Measurements from ENCODE around the gene ZW10. TPM values are rescaled to one million over a fixed set of nuclear protein-coding genes. Genes with fewer than 3 reads are reported as not detected.

Gene ZW10
- total RNA-seq, 1 donor from 2014 or later = 23.3 TPM

DNA sequence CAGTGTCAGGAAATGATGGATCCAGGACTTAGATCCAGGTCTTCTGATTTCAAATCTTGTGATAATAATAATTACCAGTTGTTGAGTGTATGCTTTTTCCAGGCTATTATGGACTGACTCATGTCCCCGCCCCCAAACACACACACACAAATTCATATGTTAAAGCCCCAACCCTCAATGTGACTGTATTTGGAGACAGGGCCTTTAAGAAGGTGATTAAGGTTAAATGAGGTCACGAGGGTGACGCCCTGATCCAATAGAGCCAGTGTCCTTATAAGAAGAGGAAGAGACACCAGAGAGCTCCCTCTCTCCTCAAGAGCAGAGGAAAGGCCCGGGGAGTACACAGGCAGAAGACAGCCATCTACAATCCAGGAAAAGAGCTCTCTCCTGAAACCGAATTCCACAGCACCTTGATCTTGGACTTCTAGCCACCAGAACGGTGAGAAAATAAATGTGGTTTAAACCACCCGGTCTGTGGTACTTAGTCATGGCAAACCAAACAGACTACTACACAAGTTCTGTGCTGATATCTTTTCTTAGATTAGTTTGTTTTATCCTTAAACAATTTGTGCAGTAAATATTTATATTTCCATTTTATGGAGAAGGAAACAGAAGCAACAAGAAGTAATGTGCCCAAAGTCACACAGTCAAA is 75.6 kb downstream of the ZW10 start:
- no peak for DNase-seq

DNA sequence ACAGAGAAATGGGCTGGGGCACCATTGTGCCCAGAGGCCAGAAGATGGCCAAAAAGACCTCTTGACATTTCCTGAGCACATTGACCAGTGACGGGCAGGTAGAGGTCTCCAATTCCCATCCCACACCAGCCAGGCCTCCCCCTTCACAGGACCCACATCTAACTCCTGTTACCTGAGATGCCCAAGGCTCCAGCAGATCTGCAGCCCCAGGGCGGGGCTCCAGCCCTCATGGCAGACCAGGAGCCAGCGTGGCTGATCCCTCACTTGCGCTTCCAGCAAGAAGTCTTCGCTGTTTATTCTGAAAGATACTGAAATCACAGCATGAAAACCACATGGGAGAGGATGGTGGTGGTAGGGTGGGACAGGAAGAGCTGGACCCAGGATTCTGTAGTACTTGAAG is 76.4 kb downstream of the ZW10 start:
- no peak for DNase-seq

- DNase-seq = no peak
Measured at GRCh38 chr11:113695207-113695606, 78.3 kb downstream of the ZW10 start.

DNA sequence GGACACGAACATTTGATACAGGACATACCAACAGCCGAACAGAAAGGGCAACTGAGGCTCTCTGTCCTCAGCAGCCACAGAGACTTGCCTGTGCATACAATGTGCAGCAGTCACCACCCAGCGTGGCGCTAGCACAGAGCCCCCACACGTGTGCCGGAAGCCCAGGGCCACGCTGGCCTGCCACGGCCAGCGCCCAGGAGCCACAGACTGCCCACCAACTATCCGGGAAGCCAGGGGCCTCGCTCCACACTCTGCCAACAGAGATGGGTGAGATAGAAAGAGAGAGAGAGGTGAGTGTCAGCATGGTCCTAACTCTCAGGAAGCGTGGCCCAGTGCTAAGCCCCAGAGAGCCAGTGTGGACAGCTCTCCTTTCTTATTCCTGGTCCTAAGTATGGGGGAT is 79.1 kb downstream of the ZW10 start:
- DNase-seq = no peak

DNA sequence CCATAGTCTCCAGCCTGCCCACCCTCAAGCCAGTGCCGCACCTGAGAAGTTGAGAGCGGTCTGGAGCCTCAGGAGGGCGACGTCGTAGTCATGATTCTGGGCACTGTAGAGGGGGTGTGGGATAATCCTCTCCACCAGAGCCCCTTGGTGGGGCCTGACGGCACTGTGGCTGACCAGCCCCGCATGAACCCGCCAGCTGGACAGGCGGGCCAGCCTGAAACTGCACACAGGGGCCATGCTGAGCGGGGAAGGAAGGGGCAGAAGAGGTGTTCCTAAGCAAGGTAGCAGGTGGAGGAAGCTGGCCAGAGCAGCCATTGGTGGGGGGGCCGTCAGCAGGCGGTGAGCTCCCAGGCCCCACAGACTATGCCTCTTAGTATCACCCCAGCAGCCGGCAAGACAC is 80.5 kb downstream of the ZW10 start:
- no peak for DNase-seq

DNA sequence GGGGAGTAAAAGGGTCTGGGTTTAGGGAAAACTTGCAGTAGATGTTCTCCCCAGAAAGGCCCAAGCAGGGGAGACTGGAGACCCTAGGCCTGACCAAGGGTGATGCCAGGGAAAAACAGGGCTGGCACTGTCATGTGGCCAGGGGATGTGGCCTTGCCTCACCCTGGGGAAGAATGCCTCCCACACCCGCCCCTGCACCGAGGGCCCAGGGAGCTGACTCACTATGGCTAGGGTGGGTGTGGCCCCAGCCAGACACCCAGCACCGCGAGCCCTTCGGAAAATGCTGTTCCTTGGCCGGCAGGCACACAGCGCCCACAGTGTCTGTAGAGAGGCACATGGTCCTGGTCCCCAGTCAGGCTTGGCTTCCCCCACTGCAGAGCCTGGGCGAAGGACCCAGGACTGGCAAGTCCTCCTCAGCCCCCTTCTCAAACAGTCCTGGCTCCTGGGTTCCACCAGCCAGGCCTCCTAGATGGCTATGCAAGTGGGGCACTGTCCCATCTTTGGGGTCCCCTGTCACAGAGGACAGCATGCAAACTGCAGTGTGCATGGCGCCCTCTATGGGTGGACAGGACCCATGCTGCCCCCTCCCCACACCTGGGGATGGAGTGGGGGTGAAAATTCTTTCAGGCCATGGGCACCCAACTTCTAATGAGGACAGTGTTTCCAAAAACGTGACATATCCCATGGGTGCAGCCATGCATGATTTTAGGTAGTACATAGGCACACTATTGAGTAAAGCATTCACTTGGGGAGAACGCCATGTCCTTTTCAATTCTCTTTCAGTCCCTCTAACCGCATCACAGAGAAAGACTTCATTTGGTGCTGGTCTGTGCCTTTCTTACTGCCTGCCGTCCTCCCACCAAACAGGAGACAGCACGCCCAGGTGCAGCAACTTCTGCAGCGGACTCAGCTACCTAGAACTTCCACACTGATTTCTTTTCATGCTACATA is 82.6 kb downstream of the ZW10 start:
- peak; percentile 10 for DNase-seq

DNA sequence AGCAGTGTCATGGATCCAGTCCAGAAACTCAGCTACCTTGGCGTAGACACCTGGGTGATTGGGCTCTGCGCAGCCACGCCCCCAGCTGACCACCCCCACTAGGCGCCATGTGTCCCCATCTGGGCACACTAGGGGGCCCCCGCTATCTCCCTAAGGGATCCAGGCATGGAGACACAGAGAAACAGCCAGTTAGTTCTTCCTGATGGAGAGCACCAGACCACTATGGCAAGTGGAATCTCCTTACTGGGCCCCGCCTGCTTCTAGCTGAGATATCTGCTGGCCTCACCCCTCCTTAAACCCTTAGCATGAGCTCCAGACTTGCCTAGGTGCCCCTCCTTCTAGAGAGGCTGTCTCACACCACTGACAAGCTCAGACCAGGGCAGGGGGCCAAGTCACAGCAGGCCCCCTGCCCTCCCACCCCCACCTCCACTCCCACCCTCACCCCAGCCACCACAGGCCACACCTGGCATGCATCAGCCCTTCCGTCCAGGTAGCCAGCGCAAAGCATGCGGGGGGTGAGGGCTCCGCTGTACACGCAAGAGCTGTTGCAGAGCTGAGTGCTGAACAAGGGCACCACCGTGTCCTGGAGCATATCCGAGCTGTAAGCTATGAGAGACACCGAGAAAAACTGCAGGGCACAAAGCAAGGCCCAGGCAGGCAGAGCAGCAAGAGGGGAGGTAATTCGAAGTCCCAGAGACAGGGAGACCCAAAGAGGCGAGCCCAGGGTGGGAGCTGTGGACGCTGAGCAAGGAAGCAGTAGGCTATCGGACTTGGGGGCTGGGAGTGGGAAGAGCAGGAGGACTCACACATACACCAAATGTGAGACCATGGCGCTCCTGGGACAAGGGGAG is 83.5 kb downstream of the ZW10 start:
- DNase-seq = no peak

DNA sequence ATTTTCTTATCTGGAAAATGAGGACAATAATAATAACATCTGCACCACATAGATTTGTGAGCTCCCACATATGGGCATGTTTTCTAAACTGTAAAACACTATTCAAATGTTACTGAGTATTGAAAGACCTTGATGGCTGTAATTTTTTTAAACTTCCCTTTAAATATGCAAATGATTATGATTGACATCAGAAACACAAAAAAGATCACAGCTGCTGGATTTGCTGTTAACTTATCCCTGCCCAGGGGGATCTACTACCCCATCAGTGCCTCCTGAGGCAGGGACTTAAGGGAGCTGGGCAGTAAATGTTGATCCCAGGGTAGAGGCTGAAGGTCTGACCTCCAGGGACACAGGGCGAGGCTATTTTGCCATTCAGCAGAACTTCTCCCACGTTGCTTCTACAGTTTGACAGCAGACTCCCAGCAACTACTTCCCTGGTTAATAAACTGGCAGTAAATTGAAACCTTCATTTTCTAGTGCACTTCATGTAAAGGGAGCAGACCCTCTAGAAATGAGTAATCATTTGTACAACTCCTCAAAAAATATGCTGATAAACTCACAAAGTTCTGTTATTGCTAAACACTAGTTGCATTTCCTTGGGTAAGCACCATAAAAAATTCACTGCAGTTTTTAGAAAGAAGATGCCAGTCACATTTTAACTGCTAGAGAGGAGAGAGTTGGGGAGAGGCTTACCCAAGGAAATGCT is 87.7 kb downstream of the ZW10 start:
- no peak for DNase-seq

DNA sequence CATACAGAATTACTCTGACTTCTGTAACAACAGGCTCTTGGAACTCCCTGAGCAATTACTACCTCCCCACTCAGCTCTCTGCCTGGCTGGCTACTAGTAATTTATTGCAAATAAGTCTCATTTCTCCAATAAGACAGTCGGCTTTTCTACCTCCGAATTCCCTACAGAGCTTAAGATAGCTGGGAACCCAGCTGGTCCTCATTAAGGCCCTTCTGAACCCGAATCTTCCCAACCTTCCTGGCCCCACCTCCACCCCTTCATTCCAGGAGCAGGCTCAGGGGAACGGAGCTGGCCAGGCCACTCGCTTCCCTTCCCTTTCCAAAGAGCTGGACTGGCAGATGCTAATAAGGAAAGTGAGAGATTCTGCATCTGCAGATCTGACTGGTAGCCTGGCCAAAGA is 89.0 kb downstream of the ZW10 start:
- no peak for DNase-seq

DNA sequence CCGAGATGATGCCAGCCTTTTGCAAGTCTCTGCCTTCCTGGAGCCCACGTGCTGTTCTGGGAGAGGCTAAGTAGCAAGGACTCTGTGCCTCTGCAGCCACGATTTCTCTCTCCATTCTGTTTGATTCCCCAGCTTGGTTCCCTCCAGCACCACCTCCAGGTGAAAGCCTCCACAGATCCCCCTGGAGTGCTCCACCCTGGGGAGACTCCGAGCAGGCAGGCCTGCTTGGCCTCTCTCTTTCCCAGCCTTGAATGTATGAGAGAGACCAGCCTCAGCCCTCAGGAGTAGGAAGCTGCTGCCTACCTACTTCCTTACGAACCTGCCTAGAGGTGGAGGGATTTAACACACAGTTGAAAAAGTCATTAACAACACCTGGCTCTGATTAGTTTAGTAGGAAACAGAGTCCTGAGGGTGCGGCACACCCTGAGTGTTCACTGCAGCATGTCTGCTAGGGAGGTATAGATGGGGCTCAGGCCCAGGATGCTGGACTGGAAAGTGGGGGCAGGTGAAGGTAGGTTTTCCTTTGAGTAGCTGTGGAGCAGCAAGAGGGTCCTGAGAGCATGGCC is 89.9 kb downstream of the ZW10 start:
- no peak for DNase-seq

Other genes starting within 250 kb of the ZW10 start
- 0.14 and 0.17 TPM in 2 replicates for gene TMPRSS5, start 67.4 kb downstream of the ZW10 start, total RNA-seq
- gene CLDN25, start 6.1 kb upstream of the ZW10 start, total RNA-seq = not detected in 2 replicates
- gene USP28, start 101.9 kb upstream of the ZW10 start, total RNA-seq = 38.5 and 53.2 TPM in 2 replicates
- not detected in 2 replicates for gene HTR3B, start 131.1 kb upstream of the ZW10 start, total RNA-seq
- gene HTR3A, start 201.4 kb upstream of the ZW10 start, total RNA-seq = not detected in 2 replicates